Panc1 (cell line): ENCODE results near the gene NATD1. TPM values are rescaled to one million over a fixed set of nuclear protein-coding genes. Genes with fewer than 3 reads are reported as not detected.

Source experiments
- ATAC-seq: fragments of 200-7000 bp; cut with Tn5 transposase; 2 replicates; pipeline ENCODE4 v1.9.1; 2020; ENCODE audit warnings: mild to moderate bottlenecking, moderate library complexity
- BruUV-seq: library from RNA; stranded (reverse); fragments of 400-500 nt; replicated peaks from 2 replicates; lab custom pipeline; 2021; lab: Mats Ljungman, UMichigan
- CTCF ChIA-PET: fragments of 300-600 bp; sonication (Branson Sonifier 250); formaldehyde crosslinking; loops from one replicate; lab custom pipeline; 2022; ENCODE audit warnings: antibody characterized with exemption; lab: Charles Lee
- POLR2A ChIA-PET: fragments of 300-600 bp; sonication (Branson Sonifier 250); formaldehyde crosslinking; loops from one replicate; lab custom pipeline; 2022; ENCODE audit warnings: antibody characterized with exemption; lab: Charles Lee
- DNase-seq: peaks from one replicate; pipeline ENCODE4 v3.0.0-alpha.2; 2010; ENCODE audit warnings: low read depth, low spot score
- H3K27ac ChIP-seq: 2 replicates; pipeline ENCODE4 v1.5.1; 2011; ENCODE audit warnings: mild to moderate bottlenecking, low read length, inconsistent platforms
- H3K27me3 ChIP-seq: fragments of 200-500 bp; sonication (Bioruptor generic); 2 replicates; pipeline ENCODE4 v1.6.0; 2014; ENCODE audit warnings: low read length, inconsistent platforms; ENCODE audit not compliant: control insufficient read depth, insufficient read depth
- H3K36me3 ChIP-seq: fragments of 200-500 bp; sonication (Bioruptor generic); 2 replicates; pipeline ENCODE4 v1.5.1; 2014; ENCODE audit warnings: inconsistent platforms, mild to moderate bottlenecking, low read length, moderate library complexity; ENCODE audit not compliant: control insufficient read depth, insufficient read depth
- H3K4me1 ChIP-seq: 2 replicates; pipeline ENCODE4 v1.5.1; 2011; ENCODE audit warnings: inconsistent platforms, mild to moderate bottlenecking, low read length, moderate library complexity; ENCODE audit not compliant: control insufficient read depth, insufficient read depth
- H3K4me3 ChIP-seq, 2 experiments: 2 replicates each; pipeline ENCODE4 v1.5.1; 2011 to 2012; ENCODE audit warnings: low read depth in 2 of 2, low read length in 2 of 2, mild to moderate bottlenecking in 2 of 2, inconsistent platforms in 1 of 2, moderate library complexity in 1 of 2
- H3K9me3 ChIP-seq: fragments of 200-500 bp; sonication (Bioruptor generic); 2 replicates; pipeline ENCODE4 v1.5.1; 2014; ENCODE audit warnings: low read depth, mild to moderate bottlenecking, inconsistent platforms, low read length, moderate library complexity; ENCODE audit not compliant: control insufficient read depth, insufficient read depth
- CTCF ChIP-seq: fragments of 450-650 bp; IDR thresholded peaks from 2 replicates; pipeline ENCODE4 v1.5.1; 2017; ENCODE audit warnings: mild to moderate bottlenecking
- POLR2AphosphoS5 ChIP-seq: IDR thresholded peaks from 2 replicates; pipeline ENCODE4 v1.6.1; 2012; ENCODE audit warnings: mild to moderate bottlenecking, low read depth, low read length, moderate library complexity
- SIN3A ChIP-seq: IDR thresholded peaks from 2 replicates; pipeline ENCODE4 v1.6.1; 2012; ENCODE audit warnings: low read depth, mild to moderate bottlenecking, low read length, moderate library complexity, borderline replicate concordance; ENCODE audit not compliant: insufficient read depth
- TCF7L2 ChIP-seq: IDR thresholded peaks from 2 replicates; pipeline ENCODE4 v1.6.1; 2011; ENCODE audit warnings: mild to moderate bottlenecking, low read depth, low read length, inconsistent platforms
- in situ Hi-C: cut with HindIII; loops from 2 replicates; pipeline ENCODE4 v1.10.0; 2016; ENCODE audit warnings: low sequenced_read_pairs, low pct_unique_long_range_greater_than_20kb
- intact Hi-C: fragments of 100-400 bp; cut with micrococcal nuclease; formaldehyde crosslinking; loops from one replicate; pipeline ENCODE4 v1.10.0; 2022; ENCODE audit not compliant: unreplicated experiment
- total RNA-seq: library from RNA; stranded (reverse); gene quantifications from one replicate; pipeline ENCODE4 v1.2.1, GENCODE V29; 2021; ENCODE audit not compliant: unreplicated experiment
- TF ChIP-seq, protein P1 (sequence below), 2 experiments: IDR thresholded peaks; 2 replicates each; pipeline ENCODE4 v1.6.1; 2011 to 2012; ENCODE audit warnings: low read depth in 2 of 2, control low read depth in 1 of 2, low read length in 1 of 2, mild to moderate bottlenecking in 1 of 2, moderate library complexity in 1 of 2; ENCODE audit not compliant: insufficient read depth in 1 of 2

The NATD1 gene
- total RNA-seq, 1 experiment from 2014 or later, result 2.8 TPM

DNA sequence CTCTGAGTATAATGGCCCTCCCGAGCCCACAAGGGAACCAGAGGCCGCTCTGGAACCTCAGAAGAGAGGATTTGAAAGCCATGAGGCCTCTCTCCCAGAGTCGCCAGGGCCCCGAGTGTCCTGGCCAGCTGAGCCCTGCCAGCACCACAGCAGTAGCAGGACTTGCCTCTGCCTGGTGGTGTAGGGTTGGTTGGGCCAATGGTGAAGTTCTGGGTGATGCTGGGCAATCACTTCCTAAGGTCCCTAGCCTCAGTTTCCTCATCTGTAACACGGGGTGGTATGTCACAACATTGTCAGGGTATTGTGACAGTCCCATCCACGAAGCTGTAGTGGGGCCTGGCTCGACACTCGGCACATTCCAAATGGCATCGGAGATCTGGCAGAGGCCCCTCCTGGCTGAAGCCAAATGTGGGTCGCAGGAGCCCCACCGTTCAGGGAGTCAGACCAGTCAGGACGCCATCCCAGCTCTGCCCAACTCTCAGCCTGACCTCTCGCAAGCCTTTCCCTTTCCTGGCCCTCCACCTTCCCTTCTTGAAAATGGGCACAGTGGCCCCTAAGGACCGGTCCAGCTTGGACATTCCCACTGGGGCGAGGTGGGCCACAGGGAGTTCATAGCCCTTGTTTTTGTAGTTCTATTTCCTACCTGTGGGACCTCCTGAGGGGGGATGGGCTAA is 1.7 kb downstream of the NATD1 start:
- DNase-seq (no peak), ATAC-seq (no peak)
- Histone ChIP-seq H3K27ac (no peak overlapping the region), H3K4me1 (no peaks in the 10 kb centered on the region), H3K27me3 (no peaks in the 10 kb centered on the region), H3K4me3 (no peak overlapping the region), H3K36me3 (no peaks in the 10 kb centered on the region), H3K9me3 (no peaks in the 10 kb centered on the region)
- in situ Hi-C loops (no loop called here), intact Hi-C loops (no loop called here)
- BruUV-seq, result no TSS peak
- no peak for TF ChIP-seq POLR2AphosphoS5
- TF ChIP-seq TCF7L2, result no peak
- TF ChIP-seq CTCF, result no peak
- TF ChIP-seq SIN3A, result no peak
- TF ChIP-seq, protein P1, sequence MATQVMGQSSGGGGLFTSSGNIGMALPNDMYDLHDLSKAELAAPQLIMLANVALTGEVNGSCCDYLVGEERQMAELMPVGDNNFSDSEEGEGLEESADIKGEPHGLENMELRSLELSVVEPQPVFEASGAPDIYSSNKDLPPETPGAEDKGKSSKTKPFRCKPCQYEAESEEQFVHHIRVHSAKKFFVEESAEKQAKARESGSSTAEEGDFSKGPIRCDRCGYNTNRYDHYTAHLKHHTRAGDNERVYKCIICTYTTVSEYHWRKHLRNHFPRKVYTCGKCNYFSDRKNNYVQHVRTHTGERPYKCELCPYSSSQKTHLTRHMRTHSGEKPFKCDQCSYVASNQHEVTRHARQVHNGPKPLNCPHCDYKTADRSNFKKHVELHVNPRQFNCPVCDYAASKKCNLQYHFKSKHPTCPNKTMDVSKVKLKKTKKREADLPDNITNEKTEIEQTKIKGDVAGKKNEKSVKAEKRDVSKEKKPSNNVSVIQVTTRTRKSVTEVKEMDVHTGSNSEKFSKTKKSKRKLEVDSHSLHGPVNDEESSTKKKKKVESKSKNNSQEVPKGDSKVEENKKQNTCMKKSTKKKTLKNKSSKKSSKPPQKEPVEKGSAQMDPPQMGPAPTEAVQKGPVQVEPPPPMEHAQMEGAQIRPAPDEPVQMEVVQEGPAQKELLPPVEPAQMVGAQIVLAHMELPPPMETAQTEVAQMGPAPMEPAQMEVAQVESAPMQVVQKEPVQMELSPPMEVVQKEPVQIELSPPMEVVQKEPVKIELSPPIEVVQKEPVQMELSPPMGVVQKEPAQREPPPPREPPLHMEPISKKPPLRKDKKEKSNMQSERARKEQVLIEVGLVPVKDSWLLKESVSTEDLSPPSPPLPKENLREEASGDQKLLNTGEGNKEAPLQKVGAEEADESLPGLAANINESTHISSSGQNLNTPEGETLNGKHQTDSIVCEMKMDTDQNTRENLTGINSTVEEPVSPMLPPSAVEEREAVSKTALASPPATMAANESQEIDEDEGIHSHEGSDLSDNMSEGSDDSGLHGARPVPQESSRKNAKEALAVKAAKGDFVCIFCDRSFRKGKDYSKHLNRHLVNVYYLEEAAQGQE (IDR thresholded peaks at IDR 0.05; ENCODE audit: insufficient read depth in 1 of 2, low read depth in 2 of 2, low read length in 1 of 2), result no peak
- POLR2A ChIA-PET, result no interaction called here
- CTCF ChIA-PET, result no interaction called here

DNA sequence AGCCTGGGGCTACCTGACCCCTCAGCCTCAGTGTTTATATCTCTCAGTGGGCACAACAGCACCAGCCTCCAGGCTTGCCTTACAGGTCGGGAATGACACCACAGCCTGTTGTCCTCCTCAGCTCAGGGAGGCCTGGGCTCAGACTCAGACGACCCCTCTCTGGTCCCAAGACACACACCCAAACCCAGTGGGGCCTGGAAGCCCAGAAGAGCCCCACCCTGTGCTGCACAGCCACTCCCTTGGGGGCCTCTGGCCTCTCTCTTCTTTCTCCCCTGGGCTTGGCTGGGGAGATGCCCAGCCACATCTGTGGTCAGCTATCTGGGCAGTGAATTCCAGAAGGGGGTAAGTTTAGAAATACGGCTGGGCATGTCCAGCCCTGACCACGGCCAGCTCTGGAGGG is 2.4 kb downstream of the NATD1 start:
- Histone ChIP-seq H3K27me3 (no peaks in the 10 kb centered on the region), H3K9me3 (no peaks in the 10 kb centered on the region), H3K27ac (no peak overlapping the region), H3K4me1 (no peaks in the 10 kb centered on the region), H3K36me3 (no peaks in the 10 kb centered on the region), H3K4me3 (no peak overlapping the region)
- ChIA-PET CTCF (no interaction called here), POLR2A (no interaction called here)
- no peak for DNase-seq
- intact Hi-C loops (no loop called here), in situ Hi-C loops (no loop called here)
- BruUV-seq, result no TSS peak
- TF ChIP-seq POLR2AphosphoS5 (no peak), TCF7L2 (no peak), SIN3A (no peak), CTCF (no peak)
- TF ChIP-seq, protein P1 (IDR thresholded peaks at IDR 0.05; ENCODE audit: insufficient read depth in 1 of 2, low read depth in 2 of 2, low read length in 1 of 2), result no peak
- ATAC-seq, result no peak
